IPS DF 4.7 (cell line): ENCODE measurements around the gene ACTL9.

Experiments used
- DNase-seq: peaks from one replicate; pipeline ENCODE4 v3.0.0-alpha.2; 2013; ENCODE audit warnings: low spot score; ENCODE audit errors: extremely low read depth

The ACTL9 gene

DNA sequence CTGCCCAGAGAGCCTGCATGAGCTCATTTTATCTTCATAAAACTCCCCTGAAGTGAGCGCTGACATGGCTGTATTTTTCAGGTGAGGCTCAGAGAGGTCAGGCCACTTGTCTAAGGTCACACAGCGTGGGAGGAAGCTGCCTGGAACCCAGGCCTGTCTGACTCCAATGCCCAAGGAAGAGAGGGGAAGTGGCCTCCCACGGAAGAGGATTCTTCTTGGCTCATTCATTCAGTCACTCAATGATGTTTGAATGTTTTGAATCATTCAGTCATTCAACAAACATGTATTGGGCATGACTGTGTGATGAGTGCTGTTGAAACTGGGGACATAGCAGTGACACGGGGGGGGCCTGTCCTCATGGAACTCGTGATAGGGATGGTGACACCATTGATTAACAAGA is 12.0 kb downstream of the ACTL9 start:
- DNase-seq = no peak

DNA sequence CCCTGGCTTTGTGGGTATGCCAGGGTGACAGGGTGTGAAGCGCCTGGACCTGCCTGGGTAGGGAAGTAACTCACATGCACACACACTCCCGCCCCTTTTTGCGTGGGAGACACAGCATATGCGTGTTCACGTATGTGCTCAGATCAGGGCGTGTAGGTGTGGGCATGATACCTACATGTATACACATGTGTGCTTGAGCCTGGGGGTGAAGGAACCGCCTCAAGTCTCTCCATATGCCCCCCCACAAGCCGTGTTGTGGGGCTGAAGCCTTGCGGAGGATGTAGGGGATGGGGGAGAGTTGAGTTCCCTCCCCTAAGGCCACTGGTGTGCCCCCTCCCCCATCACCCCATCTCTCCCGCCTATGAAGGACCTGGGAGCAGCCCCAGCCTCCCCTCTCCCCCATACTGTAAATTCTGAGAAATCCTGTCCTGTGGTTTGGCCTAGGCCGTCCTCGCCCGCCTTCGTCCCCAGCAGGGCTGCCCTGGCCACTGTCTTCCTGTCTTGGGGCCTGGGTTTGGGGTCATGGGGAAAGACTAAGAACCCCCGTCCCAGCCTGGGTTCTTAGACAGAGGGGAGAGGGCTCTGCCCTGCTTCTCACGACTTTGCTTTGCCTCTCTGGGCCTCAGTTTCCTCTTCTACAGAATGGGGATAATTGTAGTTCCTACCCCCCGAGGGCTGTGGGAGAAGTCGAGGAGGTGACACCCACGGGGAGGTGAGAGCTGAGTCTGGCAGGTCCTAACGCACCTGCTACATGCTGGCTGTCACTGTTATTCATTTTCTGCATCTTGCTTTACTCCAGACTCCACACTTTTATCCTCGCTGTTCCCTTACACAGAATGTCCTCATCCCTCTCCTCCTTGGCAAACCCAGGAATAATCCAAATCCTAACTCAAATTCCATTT is 14.3 kb downstream of the ACTL9 start:
- DNase-seq = no peak

DNA sequence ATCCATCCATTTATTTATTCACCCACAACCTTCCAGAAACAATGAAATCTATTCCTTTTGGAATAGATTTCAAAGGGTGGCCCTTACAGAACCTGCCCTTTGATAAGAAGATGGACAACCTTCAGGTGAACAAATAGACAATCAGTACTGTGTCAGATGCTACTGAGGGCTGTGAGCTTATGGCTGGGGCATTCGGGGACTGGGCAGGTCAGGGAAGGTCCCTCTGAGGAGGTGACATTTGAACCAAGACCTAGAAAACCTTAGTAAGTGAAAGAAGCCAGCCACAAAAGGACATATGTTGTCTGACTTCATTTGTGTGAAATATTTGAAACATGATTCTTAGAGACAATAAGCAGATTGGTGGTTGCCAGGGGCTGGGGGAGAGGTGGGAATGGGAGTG is 15.7 kb downstream of the ACTL9 start:
- no peak for DNase-seq

DNA sequence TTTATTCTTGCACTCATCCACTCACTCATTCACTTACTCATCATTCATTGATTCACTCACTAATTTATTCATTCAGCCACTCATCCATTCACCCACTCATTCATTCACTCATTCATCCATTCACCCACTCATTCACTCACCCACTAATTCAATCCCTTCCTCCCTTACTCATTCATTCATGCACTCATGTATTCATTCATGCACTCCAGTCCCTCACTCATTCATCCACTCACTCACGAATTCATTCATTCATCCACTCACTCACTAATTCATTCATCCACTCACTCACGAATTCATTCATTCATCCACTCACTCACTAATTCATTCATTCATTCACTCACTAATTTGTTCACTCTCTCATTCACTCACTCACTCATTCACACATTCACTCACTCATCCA is 16.1 kb downstream of the ACTL9 start:
- no peak for DNase-seq

DNA sequence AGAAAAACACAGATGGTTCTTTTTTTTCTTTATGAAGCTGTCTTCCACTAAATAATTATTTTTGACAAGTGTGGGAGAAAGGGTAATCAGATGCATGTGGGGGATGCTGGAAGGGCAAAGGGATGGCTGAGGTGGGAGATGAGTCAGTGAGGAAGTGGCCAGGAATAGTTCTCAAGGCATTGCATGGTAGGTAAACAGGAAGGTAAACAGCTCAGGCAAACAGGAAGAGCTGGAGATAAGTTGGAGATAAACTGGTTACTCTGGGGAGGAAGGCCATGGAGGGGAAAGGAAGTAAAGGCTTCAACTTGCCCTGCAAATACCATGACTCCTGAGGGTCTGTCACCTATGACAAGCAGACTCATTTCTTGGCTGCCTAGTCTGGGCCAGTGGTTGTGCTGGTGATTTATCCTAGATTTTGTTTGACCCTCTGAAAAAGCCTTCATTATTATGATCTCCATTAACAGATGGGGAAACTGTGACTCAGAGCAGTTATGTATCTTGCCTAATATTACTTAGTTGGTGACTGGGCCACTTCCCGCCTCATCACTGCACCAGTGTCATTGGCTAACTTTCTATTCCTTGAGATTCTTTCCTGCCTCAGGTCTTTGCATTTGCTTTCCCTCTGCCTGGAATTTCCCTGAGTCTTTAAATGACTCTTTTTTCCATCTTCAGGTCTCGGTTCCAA is 17.1 kb downstream of the ACTL9 start:
- no peak for DNase-seq

DNA sequence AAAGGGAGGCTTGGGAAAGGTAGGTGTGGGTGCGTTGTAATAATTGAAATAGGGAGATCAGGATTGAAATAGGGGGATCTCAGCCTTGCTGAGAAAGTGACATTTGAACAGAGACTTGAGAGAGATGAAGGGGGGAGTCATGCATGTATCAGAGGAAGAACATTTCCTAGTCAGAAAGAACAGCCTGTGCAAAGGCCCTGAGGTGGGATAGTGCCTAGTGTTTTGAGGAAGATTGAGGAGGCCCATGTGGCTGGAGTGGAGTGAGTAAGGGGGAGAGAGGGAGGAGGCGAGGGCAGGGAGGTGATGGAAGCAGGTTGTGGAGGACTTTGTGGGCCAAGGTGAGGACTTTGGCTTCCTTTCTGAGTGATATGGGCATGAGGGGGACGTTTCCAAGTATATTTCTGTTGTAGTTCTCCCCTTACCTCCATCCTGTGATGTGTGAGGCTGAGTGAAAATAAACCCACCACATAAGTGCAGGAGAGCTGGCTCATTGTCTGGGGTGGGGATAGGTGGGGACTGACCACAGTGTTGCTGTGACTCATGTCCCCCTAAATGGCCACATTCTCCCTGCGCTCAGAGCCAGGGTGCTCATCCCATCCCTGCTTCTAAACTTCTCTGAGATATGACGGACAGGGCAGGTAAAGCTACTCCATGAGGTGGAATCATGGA is 17.8 kb downstream of the ACTL9 start:
- no peak for DNase-seq

DNA sequence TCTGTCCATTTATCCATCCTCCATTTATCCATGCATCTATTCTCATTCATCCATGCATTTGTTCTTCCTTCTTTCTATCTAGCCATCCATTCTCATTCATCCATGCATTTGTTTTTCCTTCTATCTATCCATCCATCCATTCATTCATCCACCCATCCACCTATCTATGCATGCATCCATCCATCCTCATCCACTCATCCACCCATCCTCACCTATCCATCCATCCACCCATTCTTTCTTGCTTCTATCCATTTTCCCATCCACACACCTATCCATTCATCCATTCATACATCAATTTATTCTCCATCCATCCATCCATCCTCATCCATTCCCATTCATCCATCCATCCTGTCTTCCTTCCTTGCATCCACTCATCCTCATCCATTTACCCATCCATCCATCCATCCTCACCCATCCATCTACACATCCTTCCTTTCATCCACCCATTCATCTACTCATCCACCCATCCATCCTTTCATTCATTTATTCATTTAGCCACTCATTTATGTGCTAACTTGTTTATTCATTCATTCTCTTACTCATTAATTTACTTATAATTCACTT is 20.3 kb downstream of the ACTL9 start:
- DNase-seq = no peak

DNA sequence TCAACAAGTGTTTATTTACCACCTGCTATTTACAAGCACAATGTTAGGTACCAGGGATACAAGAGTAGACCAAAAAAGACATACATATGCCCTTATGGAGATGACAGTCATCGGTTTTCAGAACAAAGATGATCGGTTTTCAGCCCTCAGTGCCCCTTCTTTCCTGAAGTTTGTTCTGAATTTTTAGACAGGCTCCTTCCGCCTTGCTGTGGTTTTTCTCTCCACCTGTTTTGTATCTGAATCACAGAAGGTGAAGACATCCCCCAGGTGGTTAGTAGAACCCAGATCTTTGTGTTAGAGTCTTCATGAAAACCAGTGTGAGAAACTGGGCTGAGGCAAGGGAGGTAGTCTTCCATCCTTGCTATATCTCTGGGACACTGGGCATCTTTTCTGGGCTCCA is 23.5 kb downstream of the ACTL9 start:
- DNase-seq = no peak

DNA sequence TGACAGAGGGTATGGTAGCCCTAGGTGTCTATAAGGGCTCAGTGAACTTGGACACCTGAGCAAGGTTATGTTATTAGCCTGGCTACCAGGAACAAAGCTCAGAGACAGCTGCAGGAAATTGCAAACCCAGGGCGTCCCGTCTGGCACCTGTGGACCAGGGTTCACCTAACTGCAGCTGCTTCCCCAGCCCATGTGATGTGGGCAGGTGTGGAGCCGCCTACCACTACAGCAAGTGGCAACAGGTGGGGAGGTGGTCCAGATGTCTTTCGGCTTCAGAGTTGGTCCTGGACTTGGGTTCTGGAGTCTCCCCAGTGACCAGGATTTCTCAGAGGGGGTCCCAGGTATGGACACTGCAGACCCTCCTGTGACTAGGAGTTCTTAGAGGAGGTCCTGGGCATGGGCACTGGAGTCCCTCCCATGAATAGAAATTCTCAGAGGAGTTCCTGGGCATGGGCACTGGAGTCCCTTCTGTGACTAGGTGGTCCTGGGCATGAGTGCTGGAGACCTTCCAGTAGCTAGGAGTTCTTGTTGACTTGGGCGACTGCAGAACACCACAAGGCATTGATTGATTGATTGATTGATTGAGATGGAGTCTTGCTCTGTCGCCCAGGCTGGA is 25.2 kb downstream of the ACTL9 start:
- DNase-seq = no peak

DNA sequence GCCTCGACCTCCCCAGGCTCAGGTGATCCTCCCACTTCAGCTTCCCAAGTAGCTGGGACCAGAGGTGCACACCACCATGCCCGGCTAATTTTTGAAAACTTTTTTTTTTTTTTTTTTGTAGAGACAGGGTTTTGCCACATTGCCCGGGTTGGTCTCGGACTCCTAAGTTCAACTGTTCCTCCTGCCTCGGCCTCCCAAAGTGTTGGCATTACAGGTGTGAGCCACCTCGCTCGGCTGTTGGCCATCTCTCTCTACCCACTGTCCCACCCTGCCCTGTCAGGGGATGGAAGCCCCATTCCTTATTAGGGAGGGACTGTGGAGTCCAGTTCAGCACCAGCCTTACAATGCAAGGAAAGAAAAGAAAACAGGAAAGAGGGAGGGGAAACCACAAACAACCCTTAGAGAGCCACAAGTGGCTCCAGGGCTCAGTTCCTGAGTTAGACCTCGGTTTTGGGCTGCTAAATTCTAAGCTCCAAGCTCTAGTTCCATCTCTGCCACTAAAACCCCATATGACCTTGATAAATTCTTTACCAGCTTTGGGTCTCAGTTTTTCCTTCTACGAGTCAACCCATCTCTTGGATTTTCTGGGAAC is 31.7 kb downstream of the ACTL9 start:
- DNase-seq = no peak

DNA sequence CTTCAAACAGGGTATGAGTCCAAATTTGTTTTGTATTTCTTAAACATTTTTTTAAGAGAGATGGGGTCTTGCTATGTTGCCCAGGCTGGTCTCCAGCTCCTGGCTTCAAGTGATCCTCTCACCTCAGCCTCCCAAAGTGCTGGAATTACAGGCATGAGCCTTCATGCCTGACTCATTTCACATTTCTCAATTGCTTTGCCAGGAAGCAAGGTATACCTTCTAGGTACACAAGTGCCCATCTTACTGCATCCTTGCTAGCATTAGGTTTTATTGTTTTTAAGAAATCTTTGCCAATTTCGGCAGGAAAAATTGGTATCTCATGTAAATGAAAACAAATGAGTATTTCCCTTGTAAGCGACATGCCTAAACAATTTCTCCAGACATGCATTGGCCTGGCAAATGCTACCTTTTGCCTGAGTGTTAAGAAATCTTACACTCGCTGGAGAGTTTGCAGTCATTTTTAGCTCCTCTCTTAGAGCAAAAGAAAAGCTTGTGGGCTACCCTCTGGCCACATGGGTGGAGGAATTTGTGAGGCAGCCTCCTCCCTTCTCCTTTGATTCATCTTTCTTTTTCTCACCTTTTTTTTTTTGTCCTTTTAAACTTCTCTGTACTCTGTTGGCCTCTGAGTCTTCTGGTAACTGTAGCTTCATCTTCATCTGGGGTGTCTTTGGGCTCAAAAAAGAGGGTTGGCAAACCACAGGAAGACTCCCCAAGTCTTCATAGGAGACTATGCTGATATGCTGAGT is 33.0 kb downstream of the ACTL9 start:
- DNase-seq = no peak

DNA sequence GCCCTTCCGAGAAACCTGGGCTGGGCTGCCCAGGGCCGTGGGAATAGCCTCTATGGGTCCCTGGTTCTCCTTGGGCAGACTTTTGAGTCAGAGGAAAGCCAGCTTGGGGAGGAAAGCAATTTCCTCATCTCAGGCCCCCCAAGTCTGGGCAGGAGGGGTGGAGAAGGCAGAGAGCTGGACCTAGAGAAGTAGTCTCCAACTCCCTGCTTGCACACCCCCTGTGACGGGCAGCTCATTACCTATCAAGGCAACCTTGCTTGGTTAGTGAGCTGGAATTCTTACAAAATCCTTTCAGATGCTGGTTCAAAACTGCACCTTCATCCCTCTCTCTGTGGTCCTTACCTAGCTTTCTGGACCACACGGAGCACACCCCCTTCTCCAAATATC is 33.9 kb downstream of the ACTL9 start:
- no peak for DNase-seq

DNA sequence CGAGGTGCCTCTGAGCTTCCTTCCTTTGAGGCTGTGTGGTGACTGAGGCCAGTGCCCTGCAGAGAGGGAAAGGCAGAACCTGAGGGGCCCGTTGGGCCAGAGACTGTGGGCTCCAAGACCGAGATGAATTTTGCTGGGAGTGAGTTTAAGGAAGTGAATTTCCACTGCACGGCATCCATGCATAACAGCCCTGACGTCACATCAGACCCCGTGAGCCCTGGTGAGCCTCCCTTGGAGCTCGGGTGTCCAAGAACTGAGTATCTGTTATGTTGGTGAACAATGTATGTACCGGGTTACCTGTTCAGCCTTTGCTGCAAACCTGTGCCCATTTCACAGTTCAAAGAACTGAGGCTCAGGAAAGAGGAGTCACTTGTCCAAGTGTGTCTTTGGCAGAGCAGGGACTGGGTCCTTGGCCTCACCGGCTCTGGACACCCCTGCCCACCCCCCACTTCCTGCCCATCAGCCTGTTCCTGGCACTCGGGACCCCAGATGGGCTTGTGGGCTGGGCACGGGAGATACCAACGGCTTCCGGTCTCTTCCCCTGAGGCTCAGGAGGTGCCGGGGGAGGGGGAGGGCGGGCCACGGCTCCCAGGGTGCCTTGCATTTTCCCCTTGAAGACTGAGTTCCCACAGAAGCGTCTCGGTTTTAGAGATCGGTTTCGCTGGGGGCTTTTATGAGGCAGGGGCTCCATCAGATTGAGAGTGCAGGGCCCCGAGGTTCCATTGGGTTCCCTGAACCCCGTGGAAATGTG is 34.5 kb downstream of the ACTL9 start:
- no peak for DNase-seq

DNA sequence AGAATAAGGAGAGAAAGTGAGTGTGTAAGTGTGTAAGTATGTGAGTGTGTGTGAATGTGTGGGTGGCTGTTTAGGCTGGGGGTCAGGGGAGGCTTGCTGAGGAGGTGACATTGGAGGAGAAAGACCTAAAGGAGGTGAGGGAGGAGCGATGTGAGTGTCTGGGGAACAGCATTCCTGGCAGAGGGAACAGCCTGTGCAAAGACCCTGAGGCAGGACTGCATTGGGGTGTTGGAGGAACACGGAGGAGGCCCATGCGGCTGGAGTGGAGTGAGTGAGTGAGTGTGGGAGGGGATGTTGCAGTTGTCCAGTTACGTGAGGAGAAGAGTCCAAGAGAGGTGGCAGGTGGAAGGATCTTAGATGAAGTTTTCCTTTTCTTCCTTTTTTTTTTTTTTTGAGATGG is 36.3 kb downstream of the ACTL9 start:
- DNase-seq = no peak

DNA sequence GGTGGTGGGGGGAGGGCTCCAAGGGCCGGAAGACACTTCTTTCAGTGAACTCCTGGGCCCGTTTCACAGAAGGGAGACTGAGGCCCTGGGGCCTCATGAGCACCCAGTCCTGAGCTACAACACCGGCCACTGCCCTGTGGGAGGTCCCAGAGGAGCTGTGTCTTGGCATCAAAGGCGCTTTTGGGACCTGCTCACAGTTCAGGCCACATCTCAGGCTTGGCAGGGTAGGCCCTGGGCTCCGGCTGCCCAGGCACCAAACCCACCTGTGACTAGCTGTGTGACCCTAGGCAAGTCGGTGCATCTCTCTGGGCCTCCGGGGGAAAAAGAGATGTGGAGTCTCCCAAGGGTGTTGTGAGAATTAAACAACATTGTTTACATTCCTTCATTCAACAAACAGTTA is 38.7 kb downstream of the ACTL9 start:
- no peak for DNase-seq

DNA sequence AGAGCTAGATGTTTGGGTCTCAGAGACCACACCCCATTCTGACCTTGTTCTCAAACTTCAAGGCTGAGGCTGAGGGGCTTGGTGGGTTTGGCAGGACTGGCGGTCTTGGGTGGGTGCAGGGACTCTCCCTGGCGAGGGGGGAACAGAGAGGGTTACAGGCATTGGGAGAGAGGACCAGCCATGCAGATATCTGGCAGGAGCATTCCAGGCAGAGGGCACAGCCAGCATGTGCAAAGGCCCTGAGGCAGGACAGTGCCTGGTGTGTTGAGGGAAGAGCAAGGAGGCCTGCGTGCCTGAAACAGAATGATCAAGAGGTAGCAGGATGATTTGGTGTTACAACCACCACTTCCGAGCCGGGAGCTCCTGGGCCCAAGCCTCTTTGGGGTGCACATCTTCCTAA is 40.7 kb downstream of the ACTL9 start:
- no peak for DNase-seq

DNA sequence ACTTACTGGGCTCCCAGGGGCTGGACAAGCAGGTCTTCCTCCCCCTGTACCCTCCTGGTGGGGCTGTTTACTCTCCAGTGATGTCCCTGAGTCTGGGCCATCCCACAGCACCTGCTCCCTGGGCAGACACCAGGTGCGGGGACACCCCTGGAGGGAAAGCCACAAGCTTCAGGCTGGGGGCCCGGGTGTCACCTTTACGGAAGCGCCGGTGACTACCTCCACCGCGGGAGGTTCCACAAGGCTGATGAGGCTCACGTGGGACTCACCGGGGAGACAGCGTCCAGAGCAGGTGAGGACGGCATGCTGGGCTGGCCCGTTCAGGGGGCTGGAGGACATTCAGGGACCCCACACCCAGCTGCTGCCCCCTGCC is 43.3 kb downstream of the ACTL9 start:
- DNase-seq = no peak

DNA sequence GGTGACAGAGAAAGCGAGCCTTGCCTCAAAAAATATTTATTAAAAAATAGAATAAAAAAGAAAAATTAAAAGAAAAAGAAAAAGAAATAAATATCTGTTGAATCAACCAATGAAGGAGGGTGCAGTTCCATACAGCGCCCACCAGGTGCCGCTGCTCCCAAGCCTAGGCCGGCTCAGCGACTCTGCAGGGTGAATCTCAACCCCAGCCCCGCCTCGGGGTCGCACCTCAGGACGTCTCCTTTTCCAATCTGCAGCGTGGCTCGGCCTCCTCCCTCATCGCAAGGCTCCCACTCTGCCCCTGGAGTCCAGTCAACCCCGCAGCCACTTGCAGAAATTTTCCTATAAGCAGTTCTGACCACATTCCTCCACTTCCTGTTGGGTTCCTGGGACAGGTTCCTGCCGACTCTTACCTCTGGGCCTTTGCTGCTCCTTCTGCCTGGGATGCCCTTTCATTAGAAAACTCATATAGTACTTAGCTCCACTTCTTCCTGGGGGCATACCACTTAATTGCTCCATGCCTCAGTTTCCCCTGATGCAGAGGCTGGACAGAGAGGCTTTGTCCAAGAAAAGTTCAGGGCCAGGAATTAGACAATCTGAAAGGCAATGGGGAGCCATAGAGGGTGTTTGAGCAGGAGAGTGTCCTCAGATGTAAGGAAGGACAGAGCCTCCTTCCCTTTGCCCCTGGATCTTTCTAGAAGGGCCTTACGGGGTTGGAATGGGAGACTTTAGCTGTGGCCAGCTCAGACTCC is 43.8 kb downstream of the ACTL9 start:
- DNase-seq = no peak

DNA sequence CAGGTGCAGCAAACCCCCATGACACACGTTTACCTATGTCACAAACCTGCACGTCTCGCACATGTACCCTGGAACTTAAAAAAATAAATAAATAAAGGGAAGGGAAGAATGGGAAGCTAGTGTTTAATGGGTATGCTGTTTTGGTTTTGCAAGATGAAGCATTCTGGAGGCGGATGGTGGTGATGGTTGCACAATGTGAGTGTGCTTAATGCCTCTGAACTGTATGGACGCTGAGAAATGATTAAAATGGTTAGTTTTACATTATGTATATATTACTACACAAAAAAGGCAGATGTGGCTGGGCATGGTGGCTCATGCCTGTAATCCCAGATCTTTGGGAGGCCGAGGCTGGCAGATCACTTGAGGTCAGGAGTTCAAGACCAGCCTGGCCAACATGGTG is 50.4 kb downstream of the ACTL9 start:
- no peak for DNase-seq
